Measurements from ENCODE around the gene IFNA7.

DNA sequence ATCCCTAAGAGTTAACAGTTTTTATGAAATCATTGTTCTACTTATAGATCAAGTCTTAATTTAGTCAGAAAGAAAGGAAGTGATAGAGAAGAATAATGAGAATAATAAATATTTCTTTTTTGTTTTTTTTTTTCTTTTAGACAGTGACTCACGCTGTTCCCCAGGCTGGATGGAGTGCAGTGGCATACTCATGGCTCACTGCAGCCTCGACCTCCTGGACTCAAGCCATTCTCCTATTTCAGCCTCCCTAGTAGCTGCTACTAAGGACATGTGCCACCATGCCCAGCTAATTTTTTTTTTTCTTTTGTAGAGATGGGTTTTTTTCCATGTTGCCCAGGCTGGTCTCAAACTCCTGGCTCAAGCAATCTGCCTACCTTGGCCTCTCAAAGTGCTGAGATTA lies 46.5 kb downstream of the IFNA7 start:
- TF ChIP-seq CTCF (IDR thresholded peaks at IDR 0.05; ENCODE audit: borderline replicate concordance, extremely low read depth, low read length, poor library complexity, severe bottlenecking) (no peak), EZH2 (IDR thresholded peaks at IDR 0.05; ENCODE audit: borderline replicate concordance, low read depth, low read length, severe bottlenecking) (no peak)
